ENCODE data around the gene GPR32. TPM values are rescaled to one million over a fixed set of nuclear protein-coding genes. Genes with fewer than 3 reads are reported as not detected.

The GPR32 gene
- total and polyA plus RNA-seq, 10 of the 15 experiments (the other 5 are each of a cell fraction or from before 2014, with no cell fraction given) = not detected

GRCh38 chr19:50723735-50724521 is 46.3 kb upstream of the GPR32 start:
- no peak overlapping the region for H2AFZ ChIP-seq (ENCODE audit: control insufficient read depth, low read depth, low read length)
- no TSS peak for BruUV-seq (replicated peaks)
- CTCF ChIA-PET = interaction anchor here (1.6 kb wide), 1 partner anchor 198 kb away, joined by 5 read pairs; no protein-coding TSS in a partner anchor
- FAIRE-seq = no peak
- H3K27ac ChIP-seq (ENCODE audit: control insufficient read depth, insufficient read depth) = no peak overlapping the region
- H3K4me2 ChIP-seq (ENCODE audit: control insufficient read depth, insufficient read depth) = no peak overlapping the region
- H3K36me3 ChIP-seq (ENCODE audit: control insufficient read depth in 2 of 2, insufficient read depth in 2 of 2, low read length in 1 of 2) = no peaks in the 10 kb centered on the region
- DNase-seq (ENCODE audit: low read depth, low spot score) = no peak
- POLR2A ChIA-PET = no interaction called here
- no peak overlapping the region for H3K4me3 ChIP-seq
- H3K9me3 ChIP-seq (replicated peaks; ENCODE audit: control insufficient read depth, insufficient read depth, low read length) = peaks cover 1% of the 10 kb centered on the region; the same call in 2 of the 3 replicates
- H3K27me3 ChIP-seq (replicated peaks in 1 of 2; ENCODE audit: control insufficient read depth in 2 of 2, insufficient read depth in 2 of 2, low read length in 1 of 2) = peaks cover 5% of the 10 kb centered on the region in 2 experiments; a peak in 3 of 4 replicates
- no peak for ATAC-seq
- WGBS (ENCODE audit: insufficient coverage, insufficient replicate concordance, low lambda C conversion rate, missing lambda C conversion rate) = 10% methylated on average over 29 of the region's 31 CpGs
- in situ Hi-C loops (cut with MboI) (no loop called here), intact Hi-C loops (cut with micrococcal nuclease; ENCODE audit: unreplicated experiment) (no loop called here)
- no peak overlapping the region for H3K9ac ChIP-seq (ENCODE audit: control insufficient read depth, insufficient read depth, low read length)
- no peaks in the 10 kb centered on the region for H3K4me1 ChIP-seq (ENCODE audit: control insufficient read depth, insufficient read depth, low read length)
- no peaks in the 10 kb centered on the region for H4K20me1 ChIP-seq (ENCODE audit: control insufficient read depth, insufficient read depth)
- RAD21 ChIA-PET (ENCODE audit: unreplicated experiment) = no interaction called here
- TF ChIP-seq LARP7 (IDR thresholded peaks at IDR 0.05) (no peak), ZBED1 (IDR thresholded peaks at IDR 0.05; ENCODE audit: borderline replicate concordance) (no peak), SUPT20H (IDR thresholded peaks at IDR 0.05; ENCODE audit: borderline replicate concordance, control insufficient read depth, low read depth, low read length) (no peak), ZBTB33 (IDR thresholded peaks at IDR 0.05) (no peak)
- no peaks in the 10 kb centered on the region for H3K79me2 ChIP-seq (ENCODE audit: control insufficient read depth, insufficient read depth, low read length)
- SMC1A ChIA-PET (ENCODE audit: uncharacterized antibody, unreplicated experiment) = interaction anchor here (1.2 kb wide), 1 partner anchor 198 kb away, joined by 3 read pairs; no protein-coding TSS in a partner anchor

All from GM12878 (cell line).